Ovary (tissue), 9 donors: ENCODE results near the gene ITPK1. TPM values are rescaled to one million over a fixed set of nuclear protein-coding genes. Genes with fewer than 3 reads are reported as not detected.

ENCODE experiments used
- DNase-seq, 5 donors: peaks; one replicate each; pipeline ENCODE4 v3.0.0-alpha.2; 2019 to 2020
- H3K27ac ChIP-seq, 2 donors: fragments of 200-600 bp; one replicate each; pipeline versions ENCODE4 v1.5.1 to v1.8.0; 2019 to 2022
- H3K27me3 ChIP-seq: fragments of 200-600 bp; one replicate; pipeline ENCODE4 v1.8.0; 2022
- H3K36me3 ChIP-seq: fragments of 200-600 bp; sonication (generic); one replicate; pipeline ENCODE4 v1.5.1; 2019
- H3K4me1 ChIP-seq: one replicate; pipeline ENCODE4 v1.8.1; 2013; ENCODE audit warnings: mild to moderate bottlenecking, moderate library complexity; ENCODE audit not compliant: insufficient read depth
- H3K4me3 ChIP-seq: fragments of 200-600 bp; sonication (generic); one replicate; pipeline ENCODE4 v1.5.1; 2017
- H3K9me3 ChIP-seq, 2 donors: fragments of 200-600 bp in 1 of 2; sonication (generic) in 1 of 2; one replicate each; pipeline versions ENCODE4 v1.5.1 to v1.8.1; 2013 to 2019; ENCODE audit warnings: mild to moderate bottlenecking in 1 of 2, moderate library complexity in 1 of 2
- EP300 ChIP-seq: sonication (generic); formaldehyde crosslinking; IDR thresholded peaks from one replicate; pipeline ENCODE4 v1.6.1; 2017; ENCODE audit warnings: antibody characterized with exemption
- POLR2A ChIP-seq: fragments of 450-650 bp; IDR thresholded peaks from one replicate; pipeline ENCODE4 v1.6.1; 2017; ENCODE audit warnings: antibody characterized with exemption, mild to moderate bottlenecking, moderate library complexity
- WGBS, 3 donors: extraction: QIAGEN DNeasy Blood & Tissue Kit in 1 of 3; methylation state at CpG; one replicate each; pipeline versions ENCODE4 v1.1.5 to v1.1.7; 2013 to 2017; 5-methylcytosine and 5-hydroxymethylcytosine counted together
- intact Hi-C, 4 donors: fragments of 100-400 bp; cut with DNase I; formaldehyde crosslinking; loops; one replicate each; pipeline versions ENCODE4 v1.11.0 to v1.15.1; 2022 to 2023
- polyA plus RNA-seq, 2 donors: library from polyadenylated mRNA; stranded (reverse); fragments of 200-250 nt in 1 of 2; fragments of 350-450 nt in 1 of 2; fragmentation: Illumina TruSeq in 1 of 2; extraction: RNeasy Lipid Tissue Mini Kit (QIAGEN cat#74804) in 1 of 2; gene quantifications; one replicate each; pipeline ENCODE4 v1.2.3, GENCODE V29; 2013 to 2014
- total RNA-seq, 7 donors: library from RNA; depleted of rRNA in 2 of 7; stranded (reverse); fragments of >200 nt in 2 of 7; fragmentation: NEBNext Ultra II Directional in 3 of 7; extraction: Animal tissue kit (Norgen Biotek cat#: 25700) in 3 of 7; gene quantifications; one replicate each; pipeline versions ENCODE4 v1.1.0 to v1.2.4, GENCODE V29; 2016 to 2023
- TF ChIP-seq, protein P1 (sequence below), 3 donors: fragments of 450-650 bp in 2 of 3; fragments of 200-600 bp in 1 of 3; IDR thresholded peaks; one replicate each; pipeline versions ENCODE4 v1.5.1 to v1.8.0; 2016 to 2022; ENCODE audit warnings: antibody characterized with exemption in 3 of 3, mild to moderate bottlenecking in 1 of 3
- donor health status: DM: no; HTN: no; CAD: no; lungs with moderate emphysema.
- donor health status: DM: no; HTN: no; CAD: no.
- donor health status: Bipolar disorder and iron deficiency.
- donor health status: DM: yes; HTN: yes; CAD: no.
- donor health status: DM: no; HTN: no; CAD: no.
- donor health status: DM: yes; HTN: yes; CAD: no.

ITPK1 gene
- total and polyA plus RNA-seq, 9 donors: 23.6 to 57.8 (median 49.3) TPM

DNA sequence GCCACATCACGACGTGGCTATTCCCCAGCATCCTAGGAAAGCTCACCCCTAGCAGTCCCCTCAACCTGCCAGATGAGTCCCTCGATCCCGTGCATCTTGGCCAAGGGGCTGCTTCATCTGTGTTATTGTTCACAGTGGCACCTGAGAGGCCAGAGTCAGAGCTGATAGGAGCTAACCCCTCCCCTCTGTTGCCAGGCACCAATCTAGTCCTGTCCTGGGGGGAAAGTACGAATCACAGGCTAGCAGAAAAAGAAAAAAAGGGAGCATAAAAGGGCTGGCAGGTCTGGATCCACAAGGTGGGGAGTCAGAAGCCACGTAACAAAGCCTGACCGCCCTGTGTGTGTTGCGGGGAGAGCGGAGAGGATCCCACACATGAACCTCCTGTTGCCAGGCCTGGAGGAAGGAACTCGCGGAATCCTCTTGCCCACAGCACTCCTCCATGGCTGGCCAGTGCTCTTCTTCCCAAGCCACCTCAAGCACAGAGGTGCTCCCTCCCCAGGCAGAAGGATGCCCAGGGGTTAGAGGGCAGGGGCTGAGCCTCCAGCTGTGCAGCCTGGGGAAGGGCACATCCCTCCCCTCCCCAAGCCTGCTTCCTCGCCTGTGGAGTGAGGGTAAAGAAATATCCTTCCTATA, 91.8 kb downstream of the ITPK1 start:
- H3K27me3 ChIP-seq: no peaks in the 10 kb centered on the region

DNA sequence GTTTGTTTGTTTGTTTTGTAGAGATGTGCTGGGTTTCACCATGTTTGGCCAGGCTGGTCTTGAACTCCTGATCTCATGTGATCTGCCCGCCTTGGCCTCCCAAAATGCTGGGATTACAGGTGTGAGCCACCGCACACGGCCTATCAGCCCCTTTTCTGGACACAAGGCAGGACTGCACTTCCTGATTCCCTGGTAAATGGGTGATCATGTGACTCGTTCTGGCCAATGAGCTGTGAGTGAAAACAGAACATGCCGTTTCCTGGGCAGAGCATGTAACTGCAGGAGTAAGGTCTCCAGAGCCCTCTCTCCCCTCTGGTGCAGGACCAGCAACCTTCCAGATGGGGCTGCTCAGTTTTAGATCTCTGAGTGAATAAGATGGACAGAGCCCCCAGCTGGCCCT, 92.7 kb downstream of the ITPK1 start:
- 86 to 91% (median 90%) methylated on average over 5 of the region's 5 CpGs for WGBS, 3 donors
- Histone ChIP-seq H3K27ac (no peak overlapping the region), H3K27me3 (no peaks in the 10 kb centered on the region), H3K9me3 (no peaks in the 10 kb centered on the region), H3K4me3 (no peak overlapping the region), H3K36me3 (no peaks in the 10 kb centered on the region), H3K4me1 (peaks cover 10% of the 10 kb centered on the region)
- TF ChIP-seq EP300: no peak
- no peak for TF ChIP-seq POLR2A
- intact Hi-C loops: no loop called here
- DNase-seq: no peak

More for the DNA sequence above, 91.8 kb downstream of the ITPK1 start:
- no peak for DNase-seq
- H3K36me3 ChIP-seq: no peaks in the 10 kb centered on the region
- no peaks in the 10 kb centered on the region for H3K9me3 ChIP-seq
- TF ChIP-seq, protein P1, sequence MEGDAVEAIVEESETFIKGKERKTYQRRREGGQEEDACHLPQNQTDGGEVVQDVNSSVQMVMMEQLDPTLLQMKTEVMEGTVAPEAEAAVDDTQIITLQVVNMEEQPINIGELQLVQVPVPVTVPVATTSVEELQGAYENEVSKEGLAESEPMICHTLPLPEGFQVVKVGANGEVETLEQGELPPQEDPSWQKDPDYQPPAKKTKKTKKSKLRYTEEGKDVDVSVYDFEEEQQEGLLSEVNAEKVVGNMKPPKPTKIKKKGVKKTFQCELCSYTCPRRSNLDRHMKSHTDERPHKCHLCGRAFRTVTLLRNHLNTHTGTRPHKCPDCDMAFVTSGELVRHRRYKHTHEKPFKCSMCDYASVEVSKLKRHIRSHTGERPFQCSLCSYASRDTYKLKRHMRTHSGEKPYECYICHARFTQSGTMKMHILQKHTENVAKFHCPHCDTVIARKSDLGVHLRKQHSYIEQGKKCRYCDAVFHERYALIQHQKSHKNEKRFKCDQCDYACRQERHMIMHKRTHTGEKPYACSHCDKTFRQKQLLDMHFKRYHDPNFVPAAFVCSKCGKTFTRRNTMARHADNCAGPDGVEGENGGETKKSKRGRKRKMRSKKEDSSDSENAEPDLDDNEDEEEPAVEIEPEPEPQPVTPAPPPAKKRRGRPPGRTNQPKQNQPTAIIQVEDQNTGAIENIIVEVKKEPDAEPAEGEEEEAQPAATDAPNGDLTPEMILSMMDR (IDR thresholded peaks at IDR 0.05): no peak
- TF ChIP-seq EP300 (no peak), POLR2A (no peak)
- WGBS, 3 donors: 81 to 89% (median 85%) methylated on average over 12 of the region's 12 CpGs
- no peak overlapping the region for H3K4me3 ChIP-seq
- no peak overlapping the region for H3K27ac ChIP-seq
- intact Hi-C loops: no loop called here
- peaks cover 8% of the 10 kb centered on the region for H3K4me1 ChIP-seq

DNA sequence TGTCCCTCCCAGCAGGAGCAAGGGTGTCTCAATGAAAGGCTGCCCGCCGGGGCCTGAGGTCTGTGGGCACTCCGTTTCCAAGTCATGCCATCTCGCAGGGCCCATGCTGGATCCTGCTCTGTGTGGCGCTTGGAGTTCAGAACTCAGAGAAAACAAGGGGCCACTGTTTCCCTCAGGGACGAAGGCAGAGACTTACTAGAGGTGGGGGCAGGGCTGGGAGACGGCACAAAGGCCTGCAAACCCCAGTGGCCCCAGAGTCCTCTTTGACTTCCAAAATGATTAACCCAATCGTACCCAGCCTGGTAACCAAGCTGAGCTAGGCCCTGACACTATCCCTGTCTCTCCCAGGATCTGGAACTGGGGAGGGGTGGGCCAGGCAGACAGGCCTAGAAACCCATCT, 95.8 kb downstream of the ITPK1 start:
- no peaks in the 10 kb centered on the region for H3K9me3 ChIP-seq
- H3K36me3 ChIP-seq: no peaks in the 10 kb centered on the region
- H3K27me3 ChIP-seq: no peaks in the 10 kb centered on the region
- intact Hi-C loops: no loop called here
- DNase-seq: no peak
- H3K27ac ChIP-seq: no peak overlapping the region
- peaks cover 12% of the 10 kb centered on the region for H3K4me1 ChIP-seq
- 84 to 86% (median 84%) methylated on average over 8 of the region's 8 CpGs for WGBS, 3 donors
- no peak for TF ChIP-seq EP300
- TF ChIP-seq POLR2A: no peak
- TF ChIP-seq, protein P1 (IDR thresholded peaks at IDR 0.05): no peak
- no peak overlapping the region for H3K4me3 ChIP-seq

DNA sequence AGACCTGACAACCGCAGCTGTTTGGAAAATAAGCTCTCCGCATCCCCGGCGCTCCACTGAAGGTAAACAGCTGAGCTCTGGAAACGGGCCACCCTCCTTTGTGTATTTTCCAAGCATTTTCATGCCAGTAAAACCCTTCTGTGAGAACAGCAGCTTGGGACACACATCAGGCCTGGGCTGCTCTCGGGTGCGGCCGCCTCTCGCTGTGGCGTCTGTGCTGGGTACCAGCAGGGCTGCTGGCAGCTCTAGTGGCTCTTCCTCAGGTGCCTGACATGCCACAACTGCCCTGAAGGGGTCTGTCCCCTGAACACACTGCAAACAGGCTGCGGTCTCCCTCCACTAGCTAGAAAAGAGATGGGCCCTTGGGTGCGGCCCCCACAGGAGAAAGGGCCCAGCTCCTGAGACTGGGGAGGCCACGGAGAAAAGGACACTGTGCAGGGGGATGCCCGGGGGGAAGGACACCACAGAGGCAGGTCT, 96.3 kb downstream of the ITPK1 start:
- H3K9me3 ChIP-seq: no peaks in the 10 kb centered on the region
- peak in 4 of 5 donors; percentile 65 to 81 (median 72) for DNase-seq
- TF ChIP-seq POLR2A: no peak
- TF ChIP-seq, protein P1 (IDR thresholded peaks at IDR 0.05): no peak
- TF ChIP-seq EP300: no peak
- H3K36me3 ChIP-seq: no peaks in the 10 kb centered on the region
- no peak overlapping the region for H3K27ac ChIP-seq
- 33 to 62% (median 38%) methylated on average over 14 of the region's 14 CpGs for WGBS, 3 donors
- peaks cover 12% of the 10 kb centered on the region for H3K4me1 ChIP-seq
- no peaks in the 10 kb centered on the region for H3K27me3 ChIP-seq
- H3K4me3 ChIP-seq: no peak overlapping the region
- intact Hi-C loops: no loop called here

DNA sequence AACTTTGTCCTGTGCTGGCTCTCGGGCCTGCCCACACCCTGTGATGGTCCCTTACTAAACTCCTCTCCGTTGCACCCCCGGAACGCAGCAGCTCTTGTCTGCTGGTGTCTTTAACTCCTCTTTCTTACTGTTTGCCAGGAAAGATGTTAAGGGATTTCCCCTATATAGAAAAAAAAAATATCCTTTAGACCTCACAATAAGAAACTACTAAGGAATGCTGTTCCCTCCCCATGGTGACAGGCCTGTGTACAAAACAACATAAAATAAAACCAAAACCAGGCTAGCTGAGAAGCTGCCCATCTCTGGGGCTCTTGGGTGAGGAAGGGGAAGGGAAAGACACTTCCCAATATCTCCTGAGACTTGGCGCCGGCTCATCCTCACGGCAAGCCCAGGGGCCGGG, 97.4 kb downstream of the ITPK1 start:
- H3K4me1 ChIP-seq: peaks cover 14% of the 10 kb centered on the region
- H3K27ac ChIP-seq: no peak overlapping the region
- no peaks in the 10 kb centered on the region for H3K27me3 ChIP-seq
- WGBS, 3 donors: 65 to 80% (median 72%) methylated on average over 8 of the region's 8 CpGs
- TF ChIP-seq POLR2A (no peak), EP300 (no peak)
- H3K4me3 ChIP-seq: no peak overlapping the region
- no peaks in the 10 kb centered on the region for H3K9me3 ChIP-seq
- DNase-seq: no peak
- intact Hi-C loops: no loop called here
- H3K36me3 ChIP-seq: no peaks in the 10 kb centered on the region
